OCI-LY7 (cell line): Measurements from ENCODE around the gene OGFR. TPM values are rescaled to one million over a fixed set of nuclear protein-coding genes. Genes with fewer than 3 reads are reported as not detected.
"Not testable (repeated sequence)": the region's sequence is repeated elsewhere in the genome, so short reads cannot be mapped to it uniquely, and the experiment has no call there.

Experiments
- BruUV-seq: library from RNA; stranded (reverse); fragments of 400-500 nt; replicated peaks from 2 replicates; lab custom pipeline; 2021; lab: Mats Ljungman, UMichigan
- CTCF ChIA-PET: fragments of 300-600 bp; sonication (Branson Sonifier 250); formaldehyde crosslinking; loops from one replicate; lab custom pipeline; 2022; ENCODE audit warnings: antibody characterized with exemption; ENCODE audit not compliant: unreplicated experiment; lab: Charles Lee
- POLR2A ChIA-PET: fragments of 300-600 bp; sonication (Branson Sonifier 250); formaldehyde crosslinking; loops from one replicate; lab custom pipeline; 2022; ENCODE audit warnings: antibody characterized with exemption; lab: Charles Lee
- DNase-seq: peaks from one replicate; pipeline ENCODE4 v3.0.0-alpha.2; 2015; ENCODE audit warnings: low spot score
- H2AFZ ChIP-seq: fragments of 200-600 bp; sonication (generic), shearing (Covaris generic); 2 replicates; pipeline ENCODE4 v1.6.1; 2014; ENCODE audit warnings: mild to moderate bottlenecking, antibody characterized with exemption, low read length, moderate library complexity
- H3K27ac ChIP-seq: fragments of 200-600 bp; sonication (generic); 2 replicates; pipeline ENCODE4 v1.5.1; 2014; ENCODE audit warnings: mixed run types, low read depth, mild to moderate bottlenecking, moderate library complexity, low read length, inconsistent platforms; ENCODE audit not compliant: poor library complexity, severe bottlenecking
- H3K36me3 ChIP-seq: fragments of 200-600 bp; sonication (generic); 2 replicates; pipeline ENCODE4 v1.6.1; 2014; ENCODE audit warnings: mild to moderate bottlenecking, antibody characterized with exemption, low read length, moderate library complexity, mixed read lengths; ENCODE audit not compliant: insufficient read depth
- H3K4me1 ChIP-seq: fragments of 200-600 bp; sonication (generic); 2 replicates; pipeline ENCODE4 v1.5.1; 2014; ENCODE audit warnings: mild to moderate bottlenecking, low read length; ENCODE audit not compliant: insufficient read depth, poor library complexity, severe bottlenecking
- H3K4me2 ChIP-seq: fragments of 200-600 bp; sonication (generic); 2 replicates; pipeline ENCODE4 v1.6.1; 2014; ENCODE audit warnings: mild to moderate bottlenecking, low read length
- H3K4me3 ChIP-seq: fragments of 200-600 bp; sonication (generic); 2 replicates; pipeline ENCODE4 v1.5.1; 2014; ENCODE audit warnings: mild to moderate bottlenecking, low read depth, low read length; ENCODE audit not compliant: poor library complexity, severe bottlenecking
- H3K79me2 ChIP-seq: fragments of 200-600 bp; sonication (generic); 2 replicates; pipeline ENCODE4 v1.6.1; 2016; ENCODE audit warnings: low read depth, mild to moderate bottlenecking, low read length, moderate library complexity, mixed read lengths; ENCODE audit not compliant: insufficient read depth
- H3K9me2 ChIP-seq: fragments of 200-600 bp; sonication (generic); 2 replicates; pipeline ENCODE4 v1.6.1; 2016; ENCODE audit warnings: mild to moderate bottlenecking, low read length, mixed read lengths; ENCODE audit not compliant: insufficient read depth
- H3K9me3 ChIP-seq: fragments of 200-600 bp; sonication (generic); 2 replicates; pipeline ENCODE4 v1.6.1; 2014; ENCODE audit warnings: mild to moderate bottlenecking, mixed run types, low read length, mixed read lengths
- H4K20me1 ChIP-seq: fragments of 200-600 bp; sonication (generic); 2 replicates; pipeline ENCODE4 v1.6.1; 2014; ENCODE audit warnings: mild to moderate bottlenecking, antibody characterized with exemption, low read length, moderate library complexity, mixed read lengths; ENCODE audit not compliant: insufficient read depth
- CTCF ChIP-seq: fragments of 200-600 bp; sonication (generic); conservative IDR thresholded peaks from 2 replicates; pipeline ENCODE4 v1.5.1; 2014; ENCODE audit warnings: mild to moderate bottlenecking, antibody characterized with exemption, low read length, moderate library complexity, mixed read lengths
- EZH2phosphoT487 ChIP-seq: fragments of 200-600 bp; sonication (generic); IDR thresholded peaks from 2 replicates; pipeline ENCODE4 v1.6.1; 2018; ENCODE audit warnings: low read depth, borderline replicate concordance, mild to moderate bottlenecking, mixed run types, antibody characterized with exemption, low read length, moderate library complexity, mixed read lengths
- intact Hi-C: fragments of 100-400 bp; cut with micrococcal nuclease; formaldehyde crosslinking; loops from one replicate; pipeline ENCODE4 v1.10.0; 2022; ENCODE audit not compliant: unreplicated experiment
- total RNA-seq, 2 experiments: library from RNA; depleted of rRNA in 1 of 2; stranded (reverse); fragments of >200 nt in 1 of 2; shearing (Covaris generic) in 1 of 2; gene quantifications; 2 replicates each; pipeline ENCODE4 v1.2.3, GENCODE V29; 2014 to 2022

The OGFR gene
- total RNA-seq, 2 experiments from 2014 or later, result 64.8 to 69.9 TPM

GRCh38 chr20:62846166-62846890 is 41.7 kb downstream of the OGFR start:
- Histone ChIP-seq H4K20me1 (no peaks in the 10 kb centered on the region), H3K9me2 (no peaks in the 10 kb centered on the region), H3K9me3 (no peaks in the 10 kb centered on the region), H2AFZ (no peak overlapping the region), H3K4me3 (no peak overlapping the region), H3K79me2 (no peaks in the 10 kb centered on the region), H3K4me2 (no peak overlapping the region), H3K4me1 (peaks cover 9% of the 10 kb centered on the region), H3K36me3 (peaks cover 16% of the 10 kb centered on the region; the same call in 1 of the 2 replicates), H3K27ac (no peak overlapping the region)
- DNase-seq, result no peak
- POLR2A ChIA-PET, result no interaction called here
- CTCF ChIA-PET, result interaction anchor here (0.5 to 1.0 kb wide), 2 partner anchors 23 to 516 kb away, joined by 3 to 9 read pairs; no protein-coding TSS in a partner anchor
- intact Hi-C loops, result no loop called here
- BruUV-seq, result no TSS peak
- TF ChIP-seq CTCF (no peak), EZH2phosphoT487 (no peak)

- CTCF ChIA-PET, POLR2A ChIA-PET, H3K4me1 ChIP-seq, BruUV-seq, H3K9me3 ChIP-seq, intact Hi-C loops, H4K20me1 ChIP-seq, H2AFZ ChIP-seq, H3K9me2 ChIP-seq, H3K4me3 ChIP-seq, H3K79me2 ChIP-seq, DNase-seq, H3K4me2 ChIP-seq: not testable (repeated sequence)
- Histone ChIP-seq H3K36me3 (peaks cover 34% of the 10 kb centered on the region), H3K27ac (peak overlapping the region; percentile 6)
These were observed 44.3 kb downstream of the OGFR start for GRCh38 chr20:62848917-62849316.

GRCh38 chr20:62849431-62849830 is 44.8 kb downstream of the OGFR start:
- no peaks in the 10 kb centered on the region for H3K79me2 ChIP-seq
- no peaks in the 10 kb centered on the region for H4K20me1 ChIP-seq
- H3K27ac ChIP-seq, result no peak overlapping the region
- intact Hi-C loops, result no loop called here
- CTCF ChIA-PET, result no interaction called here
- H3K36me3 ChIP-seq, result peaks cover 39% of the 10 kb centered on the region
- POLR2A ChIA-PET, result no interaction called here
- TF ChIP-seq CTCF, result no peak
- no peak overlapping the region for H3K4me2 ChIP-seq
- no peaks in the 10 kb centered on the region for H3K9me3 ChIP-seq
- H3K4me1 ChIP-seq, result peaks cover 9% of the 10 kb centered on the region
- H2AFZ ChIP-seq, result no peak overlapping the region
- no peak for DNase-seq
- no TSS peak for BruUV-seq
- no peak overlapping the region for H3K4me3 ChIP-seq
- no peaks in the 10 kb centered on the region for H3K9me2 ChIP-seq
